ENCODE results near the gene BABAM2.
"Not testable (repeated sequence)": the region's sequence is repeated elsewhere in the genome, so short reads cannot be mapped to it uniquely, and the experiment has no call there.

The BABAM2 gene

GRCh38 chr2:28253543-28253942 is 363.0 kb downstream of the BABAM2 start:
- FAIRE-seq (no peak), DNase-seq (ENCODE audit: extremely low spot score, insufficient read length, low read depth) (no peak)

GRCh38 chr2:28255231-28255630 is 364.7 kb downstream of the BABAM2 start:
- not testable (repeated sequence) for DNase-seq (ENCODE audit: extremely low spot score, insufficient read length, low read depth); FAIRE-seq

DNA sequence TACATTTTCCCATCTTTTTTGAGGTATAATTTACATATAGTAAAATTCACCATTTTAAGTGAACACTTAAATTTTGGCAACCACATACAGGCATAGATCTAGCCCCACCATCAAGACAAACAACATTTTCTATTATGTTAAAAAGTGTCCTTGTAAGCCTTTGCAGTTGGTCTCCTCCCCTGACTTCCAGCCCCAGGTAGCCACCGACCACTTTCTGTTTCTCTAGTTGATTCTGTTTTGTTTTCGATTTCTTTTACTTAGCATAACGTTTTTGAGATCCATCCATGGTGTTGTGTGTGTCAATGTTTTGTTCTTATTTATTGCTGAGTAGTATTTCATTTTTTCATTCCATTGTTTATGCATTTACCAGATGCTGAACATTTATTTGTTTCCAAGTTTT is 366.7 kb downstream of the BABAM2 start:
- DNase-seq (ENCODE audit: extremely low spot score, insufficient read length, low read depth) (no peak), FAIRE-seq (no peak)

GRCh38 chr2:28259226-28259625 is 368.7 kb downstream of the BABAM2 start:
- not testable (repeated sequence) for DNase-seq (ENCODE audit: extremely low spot score, insufficient read length, low read depth); FAIRE-seq

DNA sequence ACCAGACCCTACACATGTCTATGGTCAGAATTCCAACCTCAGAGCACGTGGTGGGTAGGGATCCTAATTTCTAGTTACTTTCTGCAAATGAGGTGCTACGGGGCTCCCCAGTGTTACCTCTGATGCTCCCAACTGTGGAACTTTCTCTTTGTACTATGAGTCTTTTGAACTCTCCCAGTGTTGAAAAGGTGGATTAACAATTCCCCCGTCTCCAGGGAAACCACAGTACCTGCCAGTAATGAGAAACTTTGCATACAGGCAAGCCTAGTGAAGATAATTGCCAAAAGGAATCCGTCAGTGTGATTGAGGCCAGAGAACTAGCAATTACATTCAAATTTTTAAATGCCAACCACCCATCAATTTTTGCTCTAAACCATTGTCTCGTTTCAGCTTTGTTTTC is 373.2 kb downstream of the BABAM2 start:
- FAIRE-seq = no peak
- no peak for DNase-seq (ENCODE audit: extremely low spot score, insufficient read length, low read depth)

- DNase-seq (ENCODE audit: extremely low spot score, insufficient read length, low read depth) (no peak), FAIRE-seq (no peak)
Measured at GRCh38 chr2:28267282-28267681, 376.8 kb downstream of the BABAM2 start.

DNA sequence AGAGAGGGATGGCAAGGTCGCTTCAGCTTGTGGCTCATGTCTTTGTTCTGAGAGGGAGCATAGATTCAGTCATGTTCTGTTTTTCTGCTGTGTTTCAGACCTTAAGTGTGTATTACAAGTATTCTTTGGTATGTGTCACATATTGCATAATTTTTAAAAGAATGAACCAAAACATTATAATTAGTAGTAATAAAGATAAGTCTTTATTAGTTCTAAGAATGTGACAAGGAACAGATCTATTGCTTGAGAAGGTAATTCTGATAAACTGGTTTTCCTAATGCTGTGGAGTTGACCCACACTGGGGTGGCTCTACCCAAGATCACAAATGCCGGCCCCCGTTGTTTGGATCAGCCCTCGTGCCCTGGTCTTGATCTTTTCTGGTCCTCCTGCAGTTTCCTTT is 377.9 kb downstream of the BABAM2 start:
- FAIRE-seq = no peak
- no peak for DNase-seq (ENCODE audit: extremely low spot score, insufficient read length, low read depth)

DNA sequence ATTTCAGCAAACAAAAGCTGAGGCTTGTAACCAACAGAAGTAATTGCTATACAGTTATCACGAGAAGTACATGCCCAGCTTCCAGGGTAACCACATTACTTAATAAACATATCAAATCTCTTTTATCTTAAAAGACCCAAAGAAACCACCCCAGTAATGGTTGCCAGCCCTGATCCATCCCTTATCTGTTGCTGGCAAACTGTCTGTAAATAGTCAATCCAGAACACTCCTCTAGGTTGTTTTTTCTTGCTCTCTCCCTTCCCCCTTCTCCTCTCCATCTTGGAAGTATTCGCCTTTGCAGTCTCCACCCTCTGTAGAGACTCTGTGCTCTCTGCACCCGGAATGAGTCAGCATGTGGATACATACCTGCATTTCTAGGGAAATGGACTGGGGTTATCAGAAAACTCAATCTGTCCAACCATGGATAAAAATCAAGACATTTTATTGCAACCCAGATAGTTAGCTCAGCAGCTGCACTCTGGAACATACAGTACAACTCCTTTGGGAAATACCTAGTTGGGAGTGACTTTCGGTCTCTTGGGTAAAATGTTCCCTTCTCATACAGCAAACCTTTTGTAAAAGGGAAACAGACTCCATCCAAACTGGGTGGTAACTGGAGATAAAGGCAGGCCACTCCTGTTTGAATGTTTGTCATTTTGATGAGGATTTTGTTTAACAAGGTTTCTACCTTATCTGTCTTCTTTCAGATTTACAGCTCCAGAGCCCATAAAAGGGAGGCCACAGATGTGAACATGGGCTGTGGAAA is 378.7 kb downstream of the BABAM2 start:
- DNase-seq (ENCODE audit: extremely low spot score, insufficient read length, low read depth) (no peak), FAIRE-seq (no peak)

DNA sequence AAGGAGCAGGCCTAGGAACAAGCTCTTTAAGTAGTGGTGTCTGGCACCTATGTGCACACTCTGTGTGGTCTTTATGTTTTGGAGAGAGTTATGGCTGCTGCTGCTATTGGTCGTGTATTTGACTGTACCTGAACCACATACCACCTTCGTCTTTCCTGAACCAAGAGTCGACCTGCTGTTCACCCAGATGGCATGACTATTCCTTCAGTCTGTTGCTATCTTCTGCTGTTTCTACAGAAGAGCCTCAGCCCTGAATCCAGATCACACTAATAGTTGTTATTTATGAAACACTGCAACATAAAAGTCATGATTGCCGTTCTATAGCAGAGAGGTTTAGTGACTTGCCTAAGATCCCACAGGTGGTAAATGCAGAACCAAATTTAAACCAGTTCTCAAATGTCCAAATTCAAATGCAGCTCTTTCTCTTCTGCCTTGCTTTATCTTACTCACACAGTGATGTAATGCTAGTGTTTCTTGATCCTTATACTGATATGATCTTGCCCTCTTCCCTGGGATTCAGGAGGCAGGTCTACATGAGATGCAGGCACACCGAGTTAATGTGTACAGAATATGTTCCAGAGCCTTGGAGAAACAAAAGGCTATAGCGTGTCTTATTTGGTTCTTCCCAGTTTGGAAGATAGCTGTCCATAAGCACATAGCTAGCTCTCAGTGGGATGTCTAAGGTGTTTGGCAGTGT is 380.1 kb downstream of the BABAM2 start:
- DNase-seq (ENCODE audit: extremely low spot score, insufficient read length, low read depth) (no peak), FAIRE-seq (no peak)

GRCh38 chr2:28271231-28271918 is 380.8 kb downstream of the BABAM2 start:
- DNase-seq (ENCODE audit: extremely low spot score, insufficient read length, low read depth) = no peak
- no peak for FAIRE-seq

DNA sequence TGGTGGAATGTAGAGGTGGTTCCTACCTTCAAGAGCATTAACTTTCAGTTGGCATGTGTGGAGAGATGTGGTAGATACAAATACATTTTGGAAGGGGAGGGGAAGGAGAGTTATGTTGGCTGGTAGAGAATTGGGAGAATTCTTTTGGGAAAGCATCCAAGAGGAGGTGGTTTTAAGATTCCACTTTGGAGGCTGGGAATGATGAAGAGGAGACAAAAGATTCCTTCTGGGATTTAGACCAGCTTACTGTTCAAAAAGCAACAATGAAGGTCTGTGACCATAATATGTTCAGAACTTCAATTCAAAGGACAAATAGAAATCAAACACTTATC is 381.4 kb downstream of the BABAM2 start:
- no peak for FAIRE-seq
- no peak for DNase-seq (ENCODE audit: extremely low spot score, insufficient read length, low read depth)

DNA sequence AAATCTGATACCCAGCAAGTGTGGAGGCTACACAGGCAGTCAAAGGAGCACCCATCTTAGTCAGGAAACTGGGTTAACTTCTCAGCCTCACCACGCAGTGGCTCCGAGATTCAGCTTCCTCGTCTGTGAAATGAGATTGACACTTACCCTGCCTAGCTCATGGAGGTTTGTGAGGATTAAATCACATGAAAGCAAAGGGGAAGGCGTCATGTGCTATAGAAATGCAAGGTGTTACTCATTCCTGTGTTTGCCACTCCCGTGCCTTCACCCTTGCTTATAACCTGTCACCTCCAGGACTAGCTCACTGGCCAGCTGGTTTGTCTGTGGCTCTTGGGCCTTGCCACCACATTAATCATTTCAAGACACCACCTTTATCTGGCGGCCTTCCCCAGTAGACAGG is 383.2 kb downstream of the BABAM2 start:
- no peak for DNase-seq (ENCODE audit: extremely low spot score, insufficient read length, low read depth)
- no peak for FAIRE-seq

GRCh38 chr2:28274911-28275685 is 384.6 kb downstream of the BABAM2 start:
- no peak for FAIRE-seq
- DNase-seq (ENCODE audit: extremely low spot score, insufficient read length, low read depth) = no peak

DNA sequence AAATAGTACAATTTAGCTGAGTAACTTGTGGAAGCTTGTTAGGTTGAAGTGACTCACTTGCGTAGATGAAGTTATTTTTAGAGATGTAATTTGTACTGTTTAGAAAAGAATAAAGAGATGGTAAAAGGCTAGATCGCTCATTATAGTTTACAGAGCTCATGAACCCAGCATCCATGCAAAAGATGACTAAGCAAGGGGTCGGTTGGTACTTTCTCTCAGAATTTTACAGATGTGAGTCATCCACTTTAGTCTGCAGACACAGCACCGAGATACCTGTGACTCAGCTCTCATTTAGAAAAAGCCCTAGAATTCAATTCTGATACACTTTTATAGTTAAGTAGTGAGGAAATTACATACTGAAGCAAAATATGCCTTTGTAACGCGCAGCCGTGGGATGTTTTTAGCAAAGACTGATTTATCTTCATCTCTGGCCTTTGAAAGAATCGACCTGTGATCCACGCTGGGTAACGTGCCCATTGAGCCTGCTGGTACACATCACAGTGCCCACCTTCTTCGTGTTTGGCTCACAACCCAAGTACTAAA is 385.6 kb downstream of the BABAM2 start:
- FAIRE-seq (no peak), DNase-seq (ENCODE audit: extremely low spot score, insufficient read length, low read depth) (no peak)

- no peak for DNase-seq (ENCODE audit: extremely low spot score, insufficient read length, low read depth)
- no peak for FAIRE-seq
Measured at GRCh38 chr2:28276807-28277206, 386.3 kb downstream of the BABAM2 start.

GRCh38 chr2:28277466-28277865 is 386.9 kb downstream of the BABAM2 start:
- DNase-seq (ENCODE audit: extremely low spot score, insufficient read length, low read depth) (no peak), FAIRE-seq (no peak)

DNA sequence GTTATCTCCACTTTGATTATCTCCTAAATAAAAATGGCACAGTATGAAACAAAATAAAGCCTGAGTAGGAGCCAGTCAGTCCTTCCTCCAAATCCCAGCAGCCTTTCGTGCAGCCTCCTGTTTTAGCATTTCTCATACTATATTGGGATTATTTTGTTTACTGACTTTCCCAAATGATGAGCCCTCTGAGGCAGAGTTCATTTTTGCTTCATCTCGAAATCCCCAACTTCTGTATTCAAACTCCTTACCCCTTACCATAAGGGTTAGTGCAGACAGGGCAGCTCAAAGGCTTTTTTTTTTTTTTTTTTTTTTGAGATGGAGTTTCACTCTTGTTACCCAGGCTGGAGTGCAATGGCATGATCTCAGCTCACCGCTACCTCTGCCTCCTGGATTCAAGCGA is 388.8 kb downstream of the BABAM2 start:
- DNase-seq (ENCODE audit: extremely low spot score, insufficient read length, low read depth) (no peak), FAIRE-seq (no peak)

DNA sequence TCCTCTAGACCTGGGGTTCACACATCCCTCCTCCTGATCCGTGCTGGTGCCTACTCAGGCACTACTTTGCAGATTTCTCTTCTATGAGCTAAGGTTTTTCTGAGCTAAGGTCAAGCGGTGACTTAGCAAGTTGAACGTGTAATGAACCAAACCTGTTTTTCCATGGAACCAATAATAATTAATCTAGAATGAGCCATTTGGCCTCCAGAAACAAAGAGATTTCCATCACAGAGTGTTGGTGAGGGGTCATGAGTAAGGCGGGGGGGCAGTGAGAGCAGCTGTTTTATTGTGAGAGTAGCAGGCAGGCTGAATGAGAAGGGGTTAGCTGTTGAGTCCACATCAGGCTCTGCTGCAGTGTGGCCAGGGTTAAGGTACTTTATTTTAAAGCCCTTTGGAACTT is 390.1 kb downstream of the BABAM2 start:
- DNase-seq (ENCODE audit: extremely low spot score, insufficient read length, low read depth) (no peak), FAIRE-seq (no peak)

GRCh38 chr2:28281739-28282138 is 391.2 kb downstream of the BABAM2 start:
- FAIRE-seq (no peak), DNase-seq (ENCODE audit: extremely low spot score, insufficient read length, low read depth) (no peak)

- no peak for FAIRE-seq
- DNase-seq (ENCODE audit: extremely low spot score, insufficient read length, low read depth) = no peak
Measured at GRCh38 chr2:28282248-28282647, 391.7 kb downstream of the BABAM2 start.
